Measurements from ENCODE around the gene PLCB1. TPM values are rescaled to one million over a fixed set of nuclear protein-coding genes. Genes with fewer than 3 reads are reported as not detected.
"Not testable (repeated sequence)": the region's sequence is repeated elsewhere in the genome, so short reads cannot be mapped to it uniquely, and the experiment has no call there.

Gene PLCB1
- total RNA-seq, 2 experiments from 2014 or later, result 1.9 to 2.2 TPM

DNA sequence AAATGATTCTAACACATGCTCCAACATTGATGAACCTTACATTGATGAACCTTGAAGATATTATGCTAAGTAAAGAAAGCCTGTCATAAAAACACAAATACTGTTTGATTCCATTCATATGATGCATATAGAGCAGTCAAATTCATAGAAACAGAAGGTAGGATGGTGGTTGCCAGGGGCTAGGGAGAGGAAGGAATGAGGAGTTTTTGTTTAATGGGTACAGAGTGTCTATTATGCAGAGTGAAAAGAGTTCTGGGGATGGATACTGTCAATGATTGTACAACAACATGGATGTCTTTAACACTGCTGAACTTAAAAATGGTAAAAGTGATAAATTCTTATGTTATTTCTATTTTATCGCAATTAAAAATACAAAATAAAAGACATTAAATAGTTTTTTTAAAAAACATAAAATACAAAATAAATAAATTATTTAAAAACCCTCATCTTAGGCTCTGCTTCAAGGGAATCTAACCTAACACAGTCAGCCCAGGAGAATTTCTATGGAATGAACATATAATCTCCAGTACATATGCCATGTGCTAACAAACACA lies 451.0 kb downstream of the PLCB1 start:
- DNase-seq, result no peak
- Mint-ChIP-seq H3K4me1 (no peaks in the 10 kb centered on the region), H3K27me3 (no peaks in the 10 kb centered on the region), H3K4me3 (no peak overlapping the region), H3K27ac (no peak overlapping the region), H3K36me3 (ENCODE audit: low read depth) (no peaks in the 10 kb centered on the region), H3K9me3 (peaks cover 2% of the 10 kb centered on the region)
- CTCF ChIA-PET, result no interaction called here
- POLR2A ChIA-PET, result no interaction called here

GRCh38 chr20:8583566-8584043 lies 451.5 kb downstream of the PLCB1 start:
- no peaks in the 10 kb centered on the region for H3K36me3 Mint-ChIP-seq (ENCODE audit: low read depth)
- H3K27ac Mint-ChIP-seq, result no peak overlapping the region
- DNase-seq, result no peak
- H3K27me3 Mint-ChIP-seq, result no peaks in the 10 kb centered on the region
- ChIA-PET CTCF (no interaction called here), POLR2A (no interaction called here)
- no peak overlapping the region for H3K4me3 Mint-ChIP-seq
- peaks cover 2% of the 10 kb centered on the region for H3K9me3 Mint-ChIP-seq
- H3K4me1 Mint-ChIP-seq, result no peaks in the 10 kb centered on the region

DNA sequence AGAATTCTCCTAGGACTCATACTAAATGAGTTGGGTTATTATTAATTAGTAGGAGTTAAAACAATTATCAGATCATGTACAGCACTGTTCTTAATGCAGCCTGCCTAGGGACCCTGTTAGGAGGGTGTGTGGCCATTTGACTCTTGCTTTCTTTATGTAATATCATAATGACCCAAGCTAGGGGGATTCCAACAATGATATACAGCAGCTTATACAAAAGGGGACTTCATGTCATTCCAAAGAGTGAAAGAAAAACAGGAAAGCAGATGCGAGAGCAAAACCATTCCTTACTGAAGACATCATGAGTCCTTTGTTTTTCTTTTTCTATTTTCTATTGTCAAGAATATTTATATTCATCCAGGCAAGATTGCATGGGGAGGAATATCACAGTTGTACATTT lies 455.2 kb downstream of the PLCB1 start:
- DNase-seq, result no peak
- H3K4me3 Mint-ChIP-seq, result no peak overlapping the region
- no peaks in the 10 kb centered on the region for H3K4me1 Mint-ChIP-seq
- H3K27me3 Mint-ChIP-seq, result no peaks in the 10 kb centered on the region
- CTCF ChIA-PET, result no interaction called here
- H3K36me3 Mint-ChIP-seq (ENCODE audit: low read depth), result no peaks in the 10 kb centered on the region
- H3K9me3 Mint-ChIP-seq, result peaks cover 2% of the 10 kb centered on the region
- POLR2A ChIA-PET, result no interaction called here
- no peak overlapping the region for H3K27ac Mint-ChIP-seq

- H3K4me3 Mint-ChIP-seq, result no peak overlapping the region
- POLR2A ChIA-PET, result no interaction called here
- CTCF ChIA-PET, result no interaction called here
- no peak overlapping the region for H3K27ac Mint-ChIP-seq
- H3K36me3 Mint-ChIP-seq (ENCODE audit: low read depth), result no peaks in the 10 kb centered on the region
- no peaks in the 10 kb centered on the region for H3K4me1 Mint-ChIP-seq
- no peaks in the 10 kb centered on the region for H3K27me3 Mint-ChIP-seq
- DNase-seq, result no peak
- H3K9me3 Mint-ChIP-seq, result peaks cover 2% of the 10 kb centered on the region
Observed at GRCh38 chr20:8587810-8588209, 455.7 kb downstream of the PLCB1 start.

DNA sequence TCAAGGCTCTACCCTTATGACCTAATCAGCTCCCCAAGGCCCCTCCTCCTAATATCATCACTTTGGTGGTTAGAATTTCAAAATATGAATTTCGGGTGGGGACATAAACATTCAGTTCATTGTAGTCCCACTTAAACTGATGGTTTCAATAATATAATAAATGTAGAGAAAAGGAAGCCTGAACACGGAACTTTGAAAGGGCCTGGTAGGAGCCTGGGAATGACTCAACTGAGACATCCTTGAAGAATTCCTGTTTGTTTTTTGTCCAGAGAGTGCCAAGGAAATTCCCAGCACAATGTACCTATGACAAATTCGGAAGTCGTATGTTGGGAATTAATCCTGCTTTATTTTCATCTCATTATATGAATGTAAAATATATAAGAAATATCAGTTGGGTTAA lies 457.9 kb downstream of the PLCB1 start:
- ChIA-PET CTCF (no interaction called here), POLR2A (no interaction called here)
- Mint-ChIP-seq H3K27me3 (no peaks in the 10 kb centered on the region), H3K9me3 (peaks cover 2% of the 10 kb centered on the region), H3K27ac (no peak overlapping the region), H3K4me1 (no peaks in the 10 kb centered on the region), H3K36me3 (ENCODE audit: low read depth) (no peaks in the 10 kb centered on the region), H3K4me3 (no peak overlapping the region)
- DNase-seq, result no peak

DNA sequence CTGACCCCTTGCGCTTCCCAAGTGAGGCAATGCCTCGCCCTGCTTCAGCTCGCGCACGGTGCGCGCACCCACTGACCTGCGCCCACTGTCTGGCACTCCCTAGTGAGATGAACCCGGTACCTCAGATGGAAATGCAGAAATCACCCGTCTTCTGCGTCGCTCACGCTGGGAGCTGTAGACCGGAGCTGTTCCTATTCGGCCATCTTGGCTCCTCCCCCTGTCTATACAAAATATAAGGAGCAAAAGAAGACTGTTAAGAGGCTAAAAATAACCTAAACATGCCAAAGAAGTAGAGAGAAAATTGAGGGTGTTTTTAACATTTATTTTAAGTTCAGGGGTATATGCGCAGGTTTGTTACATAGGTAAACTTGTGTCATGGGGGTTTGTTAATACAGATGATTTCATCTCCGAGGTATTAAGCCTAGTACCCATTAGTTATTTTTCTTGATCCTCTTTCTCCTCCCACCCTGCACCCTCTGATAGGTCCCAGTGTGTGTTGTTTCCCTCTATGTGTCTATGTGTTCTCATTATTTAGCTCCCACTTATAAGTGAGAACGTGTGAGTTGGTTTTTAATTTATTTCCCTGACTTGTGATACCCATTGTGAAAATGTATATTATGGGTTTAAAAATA lies 469.0 kb downstream of the PLCB1 start:
- POLR2A ChIA-PET; H3K9me3 Mint-ChIP-seq; H3K4me1 Mint-ChIP-seq; H3K36me3 Mint-ChIP-seq (ENCODE audit: low read depth); H3K4me3 Mint-ChIP-seq; H3K27me3 Mint-ChIP-seq; H3K27ac Mint-ChIP-seq; DNase-seq; CTCF ChIA-PET: not testable (repeated sequence)

GRCh38 chr20:8601542-8601912 lies 469.5 kb downstream of the PLCB1 start:
- ChIA-PET POLR2A (no interaction called here), CTCF (no interaction called here)
- Mint-ChIP-seq H3K4me3 (no peak overlapping the region), H3K27me3 (no peaks in the 10 kb centered on the region), H3K27ac (no peak overlapping the region), H3K4me1 (peaks cover 6% of the 10 kb centered on the region), H3K36me3 (ENCODE audit: low read depth) (no peaks in the 10 kb centered on the region), H3K9me3 (peaks cover 6% of the 10 kb centered on the region)
- no peak for DNase-seq

- POLR2A ChIA-PET, result no interaction called here
- DNase-seq, result no peak
- H3K9me3 Mint-ChIP-seq, result peaks cover 6% of the 10 kb centered on the region
- H3K4me3 Mint-ChIP-seq, result peak overlapping the region; percentile 57
- H3K27me3 Mint-ChIP-seq, result no peaks in the 10 kb centered on the region
- H3K27ac Mint-ChIP-seq, result peak overlapping the region; percentile 50
- peaks cover 6% of the 10 kb centered on the region for H3K4me1 Mint-ChIP-seq
- H3K36me3 Mint-ChIP-seq (ENCODE audit: low read depth), result no peaks in the 10 kb centered on the region
- CTCF ChIA-PET, result no interaction called here
Observed at GRCh38 chr20:8602389-8603116, 470.5 kb downstream of the PLCB1 start.

DNA sequence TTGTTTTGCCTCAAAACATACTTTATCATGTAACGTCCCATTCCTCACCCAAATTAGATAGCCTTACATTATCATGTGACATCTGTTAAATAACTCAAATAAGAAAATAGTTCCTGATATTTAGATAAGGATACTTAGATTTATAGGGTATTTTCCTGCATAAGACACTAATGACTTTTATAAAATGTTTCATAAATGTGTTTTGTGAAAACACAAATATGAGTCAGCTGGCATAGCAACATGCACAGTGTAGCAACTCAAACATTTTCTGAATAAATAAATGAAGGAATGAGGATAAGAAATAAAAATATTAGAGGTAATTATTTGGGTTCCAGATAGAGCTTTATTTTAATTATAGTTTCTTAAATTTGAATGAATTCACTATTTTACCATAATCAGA lies 476.4 kb downstream of the PLCB1 start:
- ChIA-PET CTCF (no interaction called here), POLR2A (no interaction called here)
- no peak for DNase-seq

DNA sequence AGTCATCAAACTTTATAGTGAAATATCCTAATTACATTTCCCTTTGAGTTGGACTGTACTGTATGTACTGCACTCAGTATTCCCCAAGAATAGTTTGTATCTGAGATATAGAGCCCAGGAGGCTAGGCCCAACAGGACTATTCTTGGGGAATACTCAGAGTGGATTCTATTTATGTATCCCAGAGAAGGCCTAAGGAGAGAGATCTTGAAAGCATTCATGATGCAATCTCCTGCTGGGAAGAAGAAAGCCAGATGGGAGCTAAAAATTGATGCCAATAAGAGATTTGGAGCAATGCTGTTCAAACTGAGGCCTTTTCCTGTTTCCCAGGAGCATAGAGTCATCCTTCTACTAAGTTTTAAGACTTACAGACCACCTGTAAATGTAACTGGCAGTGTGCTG lies 484.7 kb downstream of the PLCB1 start:
- ChIA-PET POLR2A (no interaction called here), CTCF (interaction anchor here (1.0 kb wide), 1 partner anchor 106 kb away, joined by 3 read pairs; no protein-coding TSS in a partner anchor)
- no peaks in the 10 kb centered on the region for H3K9me3 Mint-ChIP-seq
- no peaks in the 10 kb centered on the region for H3K36me3 Mint-ChIP-seq (ENCODE audit: low read depth)
- DNase-seq, result no peak
- H3K27ac Mint-ChIP-seq, result no peak overlapping the region
- H3K4me3 Mint-ChIP-seq, result no peak overlapping the region
- no peaks in the 10 kb centered on the region for H3K27me3 Mint-ChIP-seq
- no peaks in the 10 kb centered on the region for H3K4me1 Mint-ChIP-seq

More for the DNA sequence above, 476.4 kb downstream of the PLCB1 start:
- no peaks in the 10 kb centered on the region for H3K4me1 Mint-ChIP-seq
- H3K9me3 Mint-ChIP-seq, result no peaks in the 10 kb centered on the region
- no peak overlapping the region for H3K27ac Mint-ChIP-seq
- H3K36me3 Mint-ChIP-seq (ENCODE audit: low read depth), result no peaks in the 10 kb centered on the region
- no peak overlapping the region for H3K4me3 Mint-ChIP-seq
- H3K27me3 Mint-ChIP-seq, result no peaks in the 10 kb centered on the region

DNA sequence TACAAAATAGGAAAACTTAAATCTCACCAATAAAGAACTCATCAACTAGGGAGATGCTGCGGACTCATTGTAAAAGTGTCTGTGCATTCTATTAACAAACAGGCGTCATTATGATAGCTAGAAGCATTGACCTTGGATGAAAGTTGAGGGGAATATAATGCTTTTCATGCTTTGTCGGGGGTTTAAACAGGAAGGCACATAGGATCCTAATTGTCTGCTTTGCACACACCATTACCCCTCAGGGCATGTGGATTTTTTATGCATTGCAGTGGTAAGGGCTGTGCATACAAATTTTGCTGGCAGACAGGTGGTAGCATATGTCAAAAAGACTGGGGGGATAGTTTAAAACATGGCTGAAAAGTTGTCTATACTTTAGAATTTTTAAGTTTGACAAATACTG lies 488.9 kb downstream of the PLCB1 start:
- ChIA-PET POLR2A (no interaction called here), CTCF (no interaction called here)
- H3K36me3 Mint-ChIP-seq (ENCODE audit: low read depth), result no peaks in the 10 kb centered on the region
- DNase-seq, result no peak
- H3K4me3 Mint-ChIP-seq, result no peak overlapping the region
- no peaks in the 10 kb centered on the region for H3K4me1 Mint-ChIP-seq
- no peaks in the 10 kb centered on the region for H3K27me3 Mint-ChIP-seq
- no peaks in the 10 kb centered on the region for H3K9me3 Mint-ChIP-seq
- H3K27ac Mint-ChIP-seq, result no peak overlapping the region

DNA sequence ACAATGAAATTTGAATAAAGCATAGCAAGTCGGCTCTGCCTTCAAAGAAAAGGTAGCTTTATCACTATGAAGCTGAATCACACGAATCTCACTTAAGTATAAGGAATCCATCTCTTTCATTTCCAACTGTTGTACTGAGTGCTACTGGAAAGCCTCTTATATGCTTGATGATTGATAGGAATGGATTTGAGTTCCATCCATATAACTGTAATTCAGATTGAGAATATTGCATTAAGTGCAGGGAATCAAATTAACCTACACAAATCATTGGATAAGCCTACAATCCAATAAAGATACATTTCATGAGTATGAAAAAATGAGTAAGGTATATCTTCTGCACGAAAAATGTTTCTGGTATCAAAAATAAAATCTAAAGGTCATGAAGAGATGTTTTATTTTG lies 492.0 kb downstream of the PLCB1 start:
- no peak overlapping the region for H3K27ac Mint-ChIP-seq
- POLR2A ChIA-PET, result no interaction called here
- no peaks in the 10 kb centered on the region for H3K36me3 Mint-ChIP-seq (ENCODE audit: low read depth)
- no peaks in the 10 kb centered on the region for H3K4me1 Mint-ChIP-seq
- H3K4me3 Mint-ChIP-seq, result no peak overlapping the region
- H3K27me3 Mint-ChIP-seq, result no peaks in the 10 kb centered on the region
- CTCF ChIA-PET, result no interaction called here
- DNase-seq, result no peak
- H3K9me3 Mint-ChIP-seq, result no peaks in the 10 kb centered on the region

- DNase-seq, result no peak
- no peak overlapping the region for H3K4me3 Mint-ChIP-seq
- ChIA-PET CTCF (no interaction called here), POLR2A (no interaction called here)
- no peaks in the 10 kb centered on the region for H3K9me3 Mint-ChIP-seq
- H3K4me1 Mint-ChIP-seq, result no peaks in the 10 kb centered on the region
- H3K27me3 Mint-ChIP-seq, result no peaks in the 10 kb centered on the region
- H3K36me3 Mint-ChIP-seq (ENCODE audit: low read depth), result no peaks in the 10 kb centered on the region
- no peak overlapping the region for H3K27ac Mint-ChIP-seq
Observed at GRCh38 chr20:8624616-8625015, 492.6 kb downstream of the PLCB1 start.

DNA sequence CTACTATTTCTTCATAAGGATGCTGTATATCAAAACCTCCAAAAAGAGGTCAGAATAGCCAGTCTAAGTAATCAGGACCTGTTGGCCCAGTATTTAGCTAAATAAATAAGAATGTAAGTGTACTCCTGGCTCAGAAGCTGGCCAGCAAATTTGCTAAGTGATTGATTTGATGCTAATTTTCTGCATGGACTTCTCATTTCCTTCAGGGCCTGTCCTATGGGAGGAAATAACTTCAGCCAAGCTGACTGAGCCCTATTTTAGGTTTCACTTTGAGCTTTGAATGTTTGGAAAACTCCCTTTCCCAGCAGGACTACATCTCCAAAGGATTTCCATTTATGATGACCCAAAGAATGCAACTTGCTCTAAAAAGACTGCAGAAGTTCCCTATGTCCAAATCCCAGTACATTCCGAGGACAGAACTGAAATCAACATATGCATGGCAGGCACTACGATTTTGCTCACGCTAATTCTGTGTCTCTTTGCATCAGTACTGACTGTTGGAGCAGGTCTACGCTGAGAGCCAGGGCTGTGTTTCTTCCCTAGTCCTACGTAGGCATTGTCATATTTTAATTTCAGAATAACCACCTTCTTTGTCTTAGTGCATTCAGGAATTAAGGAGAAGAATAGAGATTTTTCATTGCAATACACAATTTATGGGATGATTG lies 495.4 kb downstream of the PLCB1 start:
- no peaks in the 10 kb centered on the region for H3K9me3 Mint-ChIP-seq
- POLR2A ChIA-PET, result no interaction called here
- CTCF ChIA-PET, result no interaction called here
- H3K4me1 Mint-ChIP-seq, result no peaks in the 10 kb centered on the region
- H3K27me3 Mint-ChIP-seq, result no peaks in the 10 kb centered on the region
- H3K27ac Mint-ChIP-seq, result no peak overlapping the region
- no peak overlapping the region for H3K4me3 Mint-ChIP-seq
- no peaks in the 10 kb centered on the region for H3K36me3 Mint-ChIP-seq (ENCODE audit: low read depth)
- DNase-seq, result no peak

Data from activated CD4-positive, alpha-beta memory T cell treated with anti-CD3 and anti-CD28 coated beads, Interleukin-2, amount 10 ng/mL, durations not matched to agents 7 days and 5 days (primary cell).